ENCODE results near the gene RABEP2.
A peak's percentile ranks its signal among the peaks of the same experiment; 100 is the strongest.

Gene RABEP2

GRCh38 chr16:28867241-28867640 is 57.8 kb downstream of the RABEP2 start:
- H3K4me3 ChIP-seq (ENCODE audit: low read depth, low read length), result no peak overlapping the region
- DNase-seq (ENCODE audit: low read depth), result no peak

GRCh38 chr16:28866454-28866804 is 58.6 kb downstream of the RABEP2 start:
- H3K4me3 ChIP-seq (ENCODE audit: low read depth, low read length), result no peak overlapping the region
- no peak for DNase-seq (ENCODE audit: low read depth)

GRCh38 chr16:28865722-28866453 is 59.1 kb downstream of the RABEP2 start:
- DNase-seq (ENCODE audit: low read depth), result no peak
- no peak overlapping the region for H3K4me3 ChIP-seq (ENCODE audit: low read depth, low read length)

- peak overlapping the region; percentile 77 for H3K4me3 ChIP-seq (ENCODE audit: low read depth, low read length)
- no peak for DNase-seq (ENCODE audit: low read depth)
These were observed 59.9 kb downstream of the RABEP2 start for GRCh38 chr16:28865001-28865688.

GRCh38 chr16:28863929-28864793 is 60.9 kb downstream of the RABEP2 start:
- H3K4me3 ChIP-seq (ENCODE audit: low read depth, low read length), result peak overlapping the region; percentile 77
- DNase-seq (ENCODE audit: low read depth), result no peak

- no peak for DNase-seq (ENCODE audit: low read depth)
- no peak overlapping the region for H3K4me3 ChIP-seq (ENCODE audit: low read depth, low read length)
These were observed 65.7 kb downstream of the RABEP2 start for GRCh38 chr16:28859326-28859725.

- DNase-seq (ENCODE audit: low read depth), result no peak
- H3K4me3 ChIP-seq (ENCODE audit: low read depth, low read length), result no peak overlapping the region
These were observed 66.6 kb downstream of the RABEP2 start for GRCh38 chr16:28858421-28858820.

Measured in skeletal muscle cell (primary cell).